Muscle layer of duodenum (tissue), 2 donors: ENCODE data around the gene VPS18.

Experiments
- H3K27ac ChIP-seq: one replicate; pipeline ENCODE4 v1.7.0; 2013; ENCODE audit warnings: mild to moderate bottlenecking, low read length
- H3K27me3 ChIP-seq: one replicate; pipeline ENCODE4 v1.7.0; 2013; ENCODE audit warnings: low read depth, mild to moderate bottlenecking, control low read depth, low read length
- H3K36me3 ChIP-seq, 2 donors: one replicate each; pipeline ENCODE4 v1.7.0; 2013; ENCODE audit warnings: low read length in 2 of 2, control low read depth in 1 of 2, mild to moderate bottlenecking in 1 of 2; ENCODE audit not compliant: insufficient read depth in 2 of 2, control insufficient read depth in 1 of 2
- H3K4me1 ChIP-seq, 2 donors: one replicate each; pipeline ENCODE4 v1.7.0; 2013; ENCODE audit warnings: low read length in 2 of 2, mild to moderate bottlenecking in 2 of 2, control low read depth in 1 of 2, moderate library complexity in 1 of 2; ENCODE audit not compliant: insufficient read depth in 2 of 2, control insufficient read depth in 1 of 2
- H3K4me3 ChIP-seq, 2 donors: one replicate each; pipeline ENCODE4 v1.7.0; 2013; ENCODE audit warnings: low read length in 2 of 2, low read depth in 1 of 2, mild to moderate bottlenecking in 1 of 2
- H3K9me3 ChIP-seq, 2 donors: one replicate each; pipeline ENCODE4 v1.7.0; 2013; ENCODE audit warnings: low read length in 2 of 2, control low read depth in 1 of 2, mild to moderate bottlenecking in 1 of 2; ENCODE audit not compliant: control insufficient read depth in 1 of 2
- donor health status: healthy.

VPS18 gene

GRCh38 chr15:40904552-40905201 is 10.4 kb downstream of the VPS18 start:
- no peaks in the 10 kb centered on the region for H3K9me3 ChIP-seq
- H3K4me3 ChIP-seq, result no peak overlapping the region
- no peak overlapping the region for H3K27ac ChIP-seq
- peaks cover 13 to 33% of the 10 kb centered on the region in 2 donors for H3K36me3 ChIP-seq
- no peaks in the 10 kb centered on the region for H3K27me3 ChIP-seq
- peaks cover 4 to 18% of the 10 kb centered on the region in 2 donors for H3K4me1 ChIP-seq

- Histone ChIP-seq H3K27me3 (no peaks in the 10 kb centered on the region), H3K36me3 (peaks cover 9 to 19% of the 10 kb centered on the region in 2 donors), H3K27ac (peak overlapping the region; percentile 77), H3K9me3 (no peaks in the 10 kb centered on the region), H3K4me1 (peaks cover 4 to 18% of the 10 kb centered on the region in 2 donors), H3K4me3 (peak overlapping the region; percentile 52 to 70)
These were observed 12.1 kb downstream of the VPS18 start for GRCh38 chr15:40906091-40906990.

GRCh38 chr15:40906991-40907802 is 12.9 kb downstream of the VPS18 start:
- Histone ChIP-seq H3K9me3 (no peaks in the 10 kb centered on the region), H3K36me3 (peaks cover 9 to 19% of the 10 kb centered on the region in 2 donors), H3K4me3 (peak overlapping the region; percentile 52 to 70), H3K4me1 (peaks cover 4 to 18% of the 10 kb centered on the region in 2 donors), H3K27me3 (no peaks in the 10 kb centered on the region), H3K27ac (peak overlapping the region; percentile 77)

- Histone ChIP-seq H3K27me3 (no peaks in the 10 kb centered on the region), H3K27ac (no peak overlapping the region), H3K4me1 (peaks cover 4 to 18% of the 10 kb centered on the region in 2 donors), H3K9me3 (no peaks in the 10 kb centered on the region), H3K4me3 (no peak overlapping the region), H3K36me3 (peaks cover 8 to 10% of the 10 kb centered on the region in 2 donors)
These were observed 13.8 kb downstream of the VPS18 start for GRCh38 chr15:40908095-40908494.

GRCh38 chr15:40909662-40910630 is 15.7 kb downstream of the VPS18 start:
- no peaks in the 10 kb centered on the region for H3K9me3 ChIP-seq
- no peak overlapping the region for H3K27ac ChIP-seq
- no peaks in the 10 kb centered on the region for H3K27me3 ChIP-seq
- no peaks in the 10 kb centered on the region for H3K36me3 ChIP-seq
- H3K4me1 ChIP-seq, result peaks cover 4 to 18% of the 10 kb centered on the region in 2 donors
- H3K4me3 ChIP-seq, result no peak overlapping the region

- no peaks in the 10 kb centered on the region for H3K36me3 ChIP-seq
- H3K4me3 ChIP-seq, result no peak overlapping the region
- no peaks in the 10 kb centered on the region for H3K27me3 ChIP-seq
- H3K9me3 ChIP-seq, result no peaks in the 10 kb centered on the region
- H3K4me1 ChIP-seq, result peaks cover 4 to 10% of the 10 kb centered on the region in 2 donors
- no peak overlapping the region for H3K27ac ChIP-seq
These were observed 16.9 kb downstream of the VPS18 start for GRCh38 chr15:40911141-40911540.

GRCh38 chr15:40911693-40912092 is 17.4 kb downstream of the VPS18 start:
- Histone ChIP-seq H3K27ac (no peak overlapping the region), H3K27me3 (no peaks in the 10 kb centered on the region), H3K4me1 (peaks cover 4 to 5% of the 10 kb centered on the region in 2 donors), H3K36me3 (no peaks in the 10 kb centered on the region), H3K9me3 (no peaks in the 10 kb centered on the region), H3K4me3 (no peak overlapping the region)

- H3K27me3 ChIP-seq, result no peaks in the 10 kb centered on the region
- no peaks in the 10 kb centered on the region for H3K9me3 ChIP-seq
- H3K4me3 ChIP-seq, result no peak overlapping the region
- no peaks in the 10 kb centered on the region for H3K36me3 ChIP-seq
- H3K27ac ChIP-seq, result no peak overlapping the region
- no peaks in the 10 kb centered on the region for H3K4me1 ChIP-seq
These were observed 18.2 kb downstream of the VPS18 start for GRCh38 chr15:40912478-40912877.

GRCh38 chr15:40914013-40914412 is 19.8 kb downstream of the VPS18 start:
- Histone ChIP-seq H3K27me3 (no peaks in the 10 kb centered on the region), H3K4me3 (no peak overlapping the region), H3K27ac (no peak overlapping the region)

GRCh38 chr15:40914486-40914885 is 20.2 kb downstream of the VPS18 start:
- Histone ChIP-seq H3K4me3 (no peak overlapping the region), H3K36me3 (no peaks in the 10 kb centered on the region), H3K4me1 (no peaks in the 10 kb centered on the region), H3K9me3 (no peaks in the 10 kb centered on the region), H3K27ac (no peak overlapping the region), H3K27me3 (no peaks in the 10 kb centered on the region)

More at GRCh38 chr15:40914013-40914412, 19.8 kb downstream of the VPS18 start:
- Histone ChIP-seq H3K9me3 (no peaks in the 10 kb centered on the region), H3K36me3 (no peaks in the 10 kb centered on the region), H3K4me1 (no peaks in the 10 kb centered on the region)
